ENCODE measurements around the gene LCK.

DNA sequence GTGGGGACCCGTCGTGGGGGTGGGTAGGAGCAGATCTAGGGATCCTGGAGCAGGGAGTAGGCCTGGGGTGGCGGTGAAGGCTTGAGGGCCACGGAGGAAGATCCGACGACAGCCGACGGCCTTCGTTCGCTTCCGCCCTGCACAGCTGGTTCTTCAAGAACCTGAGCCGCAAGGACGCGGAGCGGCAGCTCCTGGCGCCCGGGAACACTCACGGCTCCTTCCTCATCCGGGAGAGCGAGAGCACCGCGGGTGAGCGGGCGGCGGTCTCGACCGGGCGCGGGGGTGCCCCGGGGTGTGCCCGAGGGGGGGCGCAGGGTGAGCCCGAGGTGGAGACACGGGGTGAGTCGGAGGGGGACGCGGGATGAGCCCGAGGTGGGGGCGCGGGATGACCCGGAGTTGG lies 24.4 kb downstream of the LCK start:
- TF ChIP-seq, protein P1, sequence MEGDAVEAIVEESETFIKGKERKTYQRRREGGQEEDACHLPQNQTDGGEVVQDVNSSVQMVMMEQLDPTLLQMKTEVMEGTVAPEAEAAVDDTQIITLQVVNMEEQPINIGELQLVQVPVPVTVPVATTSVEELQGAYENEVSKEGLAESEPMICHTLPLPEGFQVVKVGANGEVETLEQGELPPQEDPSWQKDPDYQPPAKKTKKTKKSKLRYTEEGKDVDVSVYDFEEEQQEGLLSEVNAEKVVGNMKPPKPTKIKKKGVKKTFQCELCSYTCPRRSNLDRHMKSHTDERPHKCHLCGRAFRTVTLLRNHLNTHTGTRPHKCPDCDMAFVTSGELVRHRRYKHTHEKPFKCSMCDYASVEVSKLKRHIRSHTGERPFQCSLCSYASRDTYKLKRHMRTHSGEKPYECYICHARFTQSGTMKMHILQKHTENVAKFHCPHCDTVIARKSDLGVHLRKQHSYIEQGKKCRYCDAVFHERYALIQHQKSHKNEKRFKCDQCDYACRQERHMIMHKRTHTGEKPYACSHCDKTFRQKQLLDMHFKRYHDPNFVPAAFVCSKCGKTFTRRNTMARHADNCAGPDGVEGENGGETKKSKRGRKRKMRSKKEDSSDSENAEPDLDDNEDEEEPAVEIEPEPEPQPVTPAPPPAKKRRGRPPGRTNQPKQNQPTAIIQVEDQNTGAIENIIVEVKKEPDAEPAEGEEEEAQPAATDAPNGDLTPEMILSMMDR (IDR thresholded peaks at IDR 0.05; ENCODE audit: low read depth, low read length), result no peak
- no peak for TF ChIP-seq POLR2A (IDR thresholded peaks at IDR 0.05; ENCODE audit: extremely low read depth, insufficient read length)
- TF ChIP-seq, protein P2, sequence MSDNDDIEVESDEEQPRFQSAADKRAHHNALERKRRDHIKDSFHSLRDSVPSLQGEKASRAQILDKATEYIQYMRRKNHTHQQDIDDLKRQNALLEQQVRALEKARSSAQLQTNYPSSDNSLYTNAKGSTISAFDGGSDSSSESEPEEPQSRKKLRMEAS (IDR thresholded peaks at IDR 0.05; ENCODE audit: low read depth, low read length), result no peak

Data from NB4 (cell line).